HG03432 (cell line): Measurements from ENCODE around the gene AMT.

Source experiments
- ATAC-seq: cut with Tn5 transposase; IDR thresholded peaks from one replicate; pipeline ENCODE4 v1.9.1; 2021; ENCODE audit warnings: mild to moderate bottlenecking, moderate library complexity; ENCODE audit not compliant: unreplicated experiment

AMT gene

DNA sequence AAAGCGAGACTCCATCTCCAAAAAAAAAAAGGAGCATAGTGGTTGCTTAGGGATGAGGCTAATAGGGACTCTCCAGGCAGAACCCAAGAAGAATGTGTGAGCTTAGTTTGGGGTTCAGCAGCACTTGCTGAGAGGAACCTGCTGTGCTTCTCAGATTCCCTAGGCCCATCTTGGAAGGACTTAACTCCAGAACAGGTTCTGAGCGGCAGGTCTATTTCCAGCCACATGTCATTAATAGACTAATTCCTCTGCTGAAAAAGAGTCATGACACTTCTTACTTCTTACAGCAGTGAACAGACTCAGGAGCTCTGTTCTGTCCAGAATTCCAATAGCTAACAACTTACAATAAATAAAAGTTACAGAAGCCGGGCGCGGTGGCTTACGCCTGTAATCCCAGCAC is 33.0 kb downstream of the AMT start:
- ATAC-seq = no peak

DNA sequence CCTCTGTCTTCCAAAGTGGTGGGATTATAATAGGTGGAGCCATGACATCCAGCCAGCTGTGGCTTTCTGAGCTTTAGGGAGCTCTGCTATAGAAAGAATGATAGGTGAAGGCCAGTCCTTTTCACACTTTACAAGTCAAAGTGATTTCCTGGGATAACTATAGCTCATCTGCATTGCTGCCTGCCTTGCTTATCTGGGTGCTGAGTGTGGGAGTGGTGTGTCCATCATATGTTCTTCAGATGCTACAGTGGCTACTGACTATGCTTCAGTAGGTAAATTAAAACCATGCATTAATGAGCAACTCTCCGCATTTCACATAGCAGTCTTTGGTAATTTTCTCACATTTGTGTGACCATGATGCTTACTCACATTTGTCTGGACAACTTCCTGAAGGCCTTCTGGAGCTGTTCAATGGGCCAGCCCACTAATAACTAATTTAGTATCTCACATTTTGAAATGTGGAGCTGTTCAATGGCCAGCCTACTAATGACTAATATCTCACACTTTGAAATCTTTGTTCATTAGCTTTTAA is 33.9 kb downstream of the AMT start:
- no peak for ATAC-seq

DNA sequence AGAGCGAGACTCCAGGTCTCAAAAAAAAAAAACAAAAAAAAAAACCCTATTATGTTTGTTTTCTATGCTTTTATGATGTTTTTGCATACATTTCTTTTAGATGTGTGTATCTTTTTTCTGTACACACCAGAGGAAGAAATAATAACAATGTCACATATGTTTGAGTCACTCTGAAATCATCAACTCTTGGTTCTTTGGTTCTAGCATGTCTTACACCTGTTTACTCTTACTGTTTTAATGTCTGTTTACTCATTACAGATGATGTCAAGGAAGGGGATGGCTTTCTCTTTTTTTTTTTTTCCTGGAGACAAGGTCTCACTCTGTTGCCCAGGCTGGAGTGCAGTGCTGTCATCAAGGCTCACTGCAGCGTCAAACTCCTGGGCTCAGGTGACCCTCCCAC is 34.6 kb downstream of the AMT start:
- no peak for ATAC-seq

DNA sequence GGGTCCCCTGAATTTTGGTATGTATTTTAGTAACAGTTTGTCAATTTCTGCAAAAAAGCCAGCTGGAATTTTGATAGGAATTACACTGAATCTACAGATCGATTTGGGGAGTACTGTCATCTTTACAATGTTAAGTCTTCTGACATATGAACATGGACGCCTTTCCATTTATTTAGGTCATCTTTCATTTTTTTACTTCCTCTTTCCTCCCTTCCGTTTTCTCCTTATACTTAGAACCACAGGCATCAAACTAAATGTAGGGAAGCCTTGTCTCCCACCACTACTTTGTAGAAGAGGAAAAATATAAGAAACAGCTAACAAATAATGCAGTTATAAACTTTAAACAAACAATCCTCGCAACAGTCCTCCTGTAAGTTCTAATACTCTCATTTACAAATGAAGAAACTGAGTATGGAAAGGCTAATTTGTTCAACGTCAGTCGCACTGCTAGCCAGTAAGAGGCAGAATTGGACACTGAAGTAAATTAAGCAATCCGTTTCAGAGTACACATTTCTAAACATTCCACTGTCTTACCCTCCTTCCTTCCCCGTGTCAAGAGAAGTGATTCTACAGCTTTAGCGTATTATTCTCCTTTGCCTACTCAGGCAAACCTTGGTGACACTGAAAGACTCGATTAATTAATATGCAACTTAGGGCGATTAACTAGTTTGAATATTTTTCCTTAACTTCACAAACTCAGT is 36.1 kb downstream of the AMT start:
- no peak for ATAC-seq

GRCh38 chr3:49385617-49386016 is 36.7 kb downstream of the AMT start:
- no peak for ATAC-seq

- no peak for ATAC-seq
Observed at GRCh38 chr3:49383387-49383786, 38.9 kb downstream of the AMT start.

DNA sequence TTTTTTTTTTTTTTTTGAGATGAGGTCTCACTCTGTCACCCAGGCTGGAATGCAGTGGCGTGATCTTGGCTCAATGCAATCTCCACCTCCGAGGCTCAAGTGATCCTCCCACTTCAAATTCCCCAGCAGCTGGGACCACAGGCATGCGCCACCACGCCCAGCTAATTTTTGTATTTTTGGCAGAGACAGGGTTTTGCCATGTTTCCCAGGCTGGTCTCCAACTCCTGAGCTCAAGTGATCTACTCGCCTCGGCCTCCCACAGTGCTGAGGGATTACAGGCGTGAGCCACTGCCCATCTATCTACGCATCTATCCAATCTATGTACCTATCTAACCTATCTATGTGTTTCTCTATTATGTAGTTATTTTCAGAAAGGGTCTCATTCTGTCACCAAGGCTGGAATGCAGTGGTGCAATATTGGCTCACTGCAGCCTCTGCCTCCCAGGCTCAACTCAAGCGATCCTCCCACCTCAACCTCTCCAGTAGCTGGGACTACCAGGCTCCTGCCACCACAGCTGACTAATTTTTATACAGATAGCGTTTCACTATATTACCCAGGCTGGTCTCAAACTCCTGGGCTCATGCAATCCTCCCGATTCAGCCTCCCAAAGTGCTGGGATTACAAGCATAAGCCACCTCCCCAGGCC is 43.9 kb downstream of the AMT start:
- ATAC-seq = no peak

DNA sequence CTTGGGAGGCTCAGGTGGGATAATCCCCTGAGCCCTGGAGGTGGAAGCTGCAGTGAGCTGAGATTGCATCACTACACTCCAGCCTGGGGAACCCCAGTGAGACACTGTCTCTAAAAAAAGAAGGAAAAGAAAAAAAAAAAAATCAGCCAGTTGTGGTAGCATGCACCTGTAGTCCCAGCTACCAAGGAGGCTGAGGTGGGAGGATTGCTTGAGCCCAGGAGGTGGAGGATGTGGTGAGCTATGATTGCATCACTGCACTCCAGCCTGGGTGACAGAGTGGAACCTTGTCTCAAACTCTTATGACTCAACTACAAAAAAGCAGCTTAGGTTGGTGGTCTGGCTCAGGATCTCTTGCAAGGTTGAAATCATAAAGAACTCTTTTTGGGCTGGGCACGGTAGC is 44.8 kb downstream of the AMT start:
- no peak for ATAC-seq

GRCh38 chr3:49371946-49372345 is 50.3 kb downstream of the AMT start:
- no peak for ATAC-seq

DNA sequence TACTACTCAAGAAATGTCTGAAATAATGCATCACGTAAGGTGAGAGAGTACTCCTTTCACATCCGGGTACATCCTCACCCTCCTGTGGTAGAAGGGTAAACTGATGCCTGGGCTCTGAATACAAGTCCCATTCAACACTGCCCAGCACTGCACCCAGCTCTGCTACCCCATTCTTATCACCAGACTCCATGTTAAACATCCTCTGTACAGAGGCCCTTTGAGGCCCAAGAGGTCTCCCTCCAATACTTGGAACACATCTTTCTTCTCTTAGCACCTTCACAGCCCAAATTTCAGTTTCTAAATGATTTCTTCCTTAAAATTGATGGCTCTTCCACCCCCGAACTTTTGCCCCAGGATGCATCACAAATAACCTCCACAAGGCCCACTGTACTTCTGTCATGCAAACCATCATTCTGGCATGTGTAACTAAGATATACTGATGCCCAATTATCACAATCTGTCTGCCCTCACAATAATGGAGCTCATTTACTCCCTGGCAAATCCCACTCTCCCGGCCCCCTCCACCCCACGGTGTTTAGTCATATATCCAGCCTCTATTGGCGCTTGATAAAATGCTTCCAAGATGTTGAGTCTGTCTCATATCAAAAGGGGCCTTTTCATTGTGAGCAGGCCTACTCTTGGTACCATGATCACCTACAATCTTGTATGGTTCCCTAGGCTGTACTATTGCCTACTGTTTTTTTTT is 51.5 kb downstream of the AMT start:
- ATAC-seq = no peak
